GM12865 (cell line): ENCODE data around the gene CASP6.
"Not testable (repeated sequence)": the region's sequence is repeated elsewhere in the genome, so short reads cannot be mapped to it uniquely, and the experiment has no call there.

Source experiments
- DNase-seq: peaks from one replicate; pipeline ENCODE4 v3.0.0; 2010; ENCODE audit warnings: low read depth
- H3K4me3 ChIP-seq: 2 replicates; pipeline ENCODE4 v1.5.1; 2011; ENCODE audit warnings: mild to moderate bottlenecking, low read depth, low read length, control low read depth
- TF ChIP-seq, protein P1 (sequence below): IDR thresholded peaks from 2 replicates; pipeline ENCODE4 v1.5.1; 2011; ENCODE audit warnings: low read length, control low read depth, low read depth, inconsistent platforms; ENCODE audit not compliant: insufficient read depth; ENCODE audit errors: missing control alignments

The CASP6 gene

DNA sequence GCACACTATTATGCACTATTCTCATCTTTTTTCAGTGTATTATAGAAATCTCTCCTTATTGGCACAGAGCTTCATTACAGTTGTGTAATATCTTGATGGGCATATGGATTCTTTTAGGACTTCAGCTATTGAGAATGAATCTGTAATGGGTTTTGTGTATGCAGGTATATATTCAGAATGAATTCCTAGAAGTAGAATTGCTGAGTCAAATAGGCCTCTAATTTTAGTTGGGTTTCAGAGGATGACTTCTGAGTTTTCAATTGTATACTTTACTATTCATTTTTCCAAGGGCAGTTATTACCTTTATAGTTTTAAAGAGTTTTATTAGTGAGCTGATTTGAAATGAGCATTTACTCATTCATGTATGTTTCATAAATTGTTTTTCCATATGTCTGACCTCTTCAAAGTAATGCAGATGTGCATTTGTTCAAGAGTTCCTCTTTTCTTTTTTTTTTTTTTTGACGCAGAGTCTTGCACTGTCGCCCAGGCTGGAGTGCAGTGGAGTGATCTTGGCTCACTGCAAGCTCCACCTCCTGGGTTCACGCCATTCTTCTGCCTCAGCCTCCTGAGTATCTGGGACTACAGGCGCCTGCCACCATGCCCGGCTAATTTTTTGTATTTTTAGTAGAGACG is 19.5 kb downstream of the CASP6 start:
- DNase-seq = no peak
- TF ChIP-seq, protein P1, sequence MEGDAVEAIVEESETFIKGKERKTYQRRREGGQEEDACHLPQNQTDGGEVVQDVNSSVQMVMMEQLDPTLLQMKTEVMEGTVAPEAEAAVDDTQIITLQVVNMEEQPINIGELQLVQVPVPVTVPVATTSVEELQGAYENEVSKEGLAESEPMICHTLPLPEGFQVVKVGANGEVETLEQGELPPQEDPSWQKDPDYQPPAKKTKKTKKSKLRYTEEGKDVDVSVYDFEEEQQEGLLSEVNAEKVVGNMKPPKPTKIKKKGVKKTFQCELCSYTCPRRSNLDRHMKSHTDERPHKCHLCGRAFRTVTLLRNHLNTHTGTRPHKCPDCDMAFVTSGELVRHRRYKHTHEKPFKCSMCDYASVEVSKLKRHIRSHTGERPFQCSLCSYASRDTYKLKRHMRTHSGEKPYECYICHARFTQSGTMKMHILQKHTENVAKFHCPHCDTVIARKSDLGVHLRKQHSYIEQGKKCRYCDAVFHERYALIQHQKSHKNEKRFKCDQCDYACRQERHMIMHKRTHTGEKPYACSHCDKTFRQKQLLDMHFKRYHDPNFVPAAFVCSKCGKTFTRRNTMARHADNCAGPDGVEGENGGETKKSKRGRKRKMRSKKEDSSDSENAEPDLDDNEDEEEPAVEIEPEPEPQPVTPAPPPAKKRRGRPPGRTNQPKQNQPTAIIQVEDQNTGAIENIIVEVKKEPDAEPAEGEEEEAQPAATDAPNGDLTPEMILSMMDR = no peak

GRCh38 chr4:109682875-109683274 is 20.4 kb downstream of the CASP6 start:
- H3K4me3 ChIP-seq = no peak overlapping the region
- TF ChIP-seq, protein P1 = no peak
- DNase-seq = no peak

More for the DNA sequence above, 19.5 kb downstream of the CASP6 start:
- no peak overlapping the region for H3K4me3 ChIP-seq

GRCh38 chr4:109678925-109679324 is 24.3 kb downstream of the CASP6 start:
- H3K4me3 ChIP-seq, DNase-seq: not testable (repeated sequence)

- H3K4me3 ChIP-seq, DNase-seq: not testable (repeated sequence)
These were observed 24.8 kb downstream of the CASP6 start for GRCh38 chr4:109678472-109678871.

DNA sequence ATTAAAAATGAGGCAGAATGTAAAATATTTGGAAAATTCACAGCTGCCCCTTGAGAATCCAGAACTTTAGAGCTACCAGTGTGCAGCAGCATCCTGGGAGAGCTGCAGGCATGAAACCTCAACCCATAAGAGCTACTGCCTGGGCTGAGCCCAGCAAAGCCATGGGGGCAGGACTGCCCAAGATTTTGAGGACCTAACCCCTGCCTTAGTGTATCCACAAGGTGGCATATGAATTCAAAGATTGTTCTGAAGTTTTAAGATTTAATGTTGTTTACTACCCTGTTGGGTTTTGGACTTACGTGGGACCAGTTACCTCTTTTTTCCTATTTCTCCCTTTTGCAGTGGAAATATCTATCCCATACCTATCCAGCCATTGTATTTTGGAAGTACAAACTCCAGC is 26.4 kb downstream of the CASP6 start:
- H3K4me3 ChIP-seq = no peak overlapping the region
- no peak for DNase-seq
- TF ChIP-seq, protein P1 = no peak

GRCh38 chr4:109675843-109676242 is 27.4 kb downstream of the CASP6 start:
- TF ChIP-seq, protein P1 = no peak
- no peak for DNase-seq
- no peak overlapping the region for H3K4me3 ChIP-seq

DNA sequence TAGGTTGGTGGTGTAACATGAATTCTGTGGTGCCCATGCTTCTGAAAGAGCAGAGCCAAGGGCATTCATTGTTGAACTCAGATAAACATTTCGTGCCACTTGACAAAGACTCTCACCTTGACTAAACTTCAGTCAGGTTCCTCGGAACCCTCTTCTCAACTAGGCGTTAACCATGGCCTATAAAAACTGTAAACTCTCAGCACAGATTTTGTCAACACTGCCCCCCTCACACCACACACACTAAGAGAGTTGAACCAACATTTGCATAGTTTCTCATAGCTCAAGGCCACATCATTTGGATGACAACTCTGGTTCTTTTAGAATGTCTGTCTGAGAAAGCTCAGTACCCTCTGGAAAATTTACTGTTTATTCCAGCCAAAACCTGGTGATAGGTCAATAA is 28.1 kb downstream of the CASP6 start:
- H3K4me3 ChIP-seq = no peak overlapping the region
- TF ChIP-seq, protein P1 = no peak
- DNase-seq = peak; percentile 33

DNA sequence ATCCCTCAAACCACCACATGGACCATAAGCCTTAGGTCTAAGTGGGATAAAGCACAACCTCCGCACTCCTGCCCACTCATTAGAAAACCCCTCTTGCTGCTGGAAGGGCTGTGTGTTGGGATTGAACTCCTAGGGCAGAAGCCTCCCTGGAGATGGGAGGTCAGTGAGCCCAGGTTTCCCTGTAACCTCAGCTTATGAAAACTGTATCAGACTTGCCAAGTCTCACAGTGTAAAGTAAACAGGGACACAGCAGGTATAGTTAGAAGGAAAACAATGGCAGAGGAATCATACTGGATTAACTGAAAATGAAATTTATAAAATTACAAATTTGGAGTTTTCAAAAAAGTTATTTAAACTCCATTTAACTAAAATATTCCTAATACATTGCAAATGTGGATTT is 29.9 kb downstream of the CASP6 start:
- TF ChIP-seq, protein P1 = no peak
- no peak overlapping the region for H3K4me3 ChIP-seq
- no peak for DNase-seq
